NCI-H1694 (cell line): ENCODE measurements around the gene ALDH18A1.
"Not testable (repeated sequence)": the region's sequence is repeated elsewhere in the genome, so short reads cannot be mapped to it uniquely, and the experiment has no call there.

Experiments
- DNase-seq: peaks from one replicate; lab custom pipeline; 2025; lab: John Stamatoyannopoulos, UW

Gene ALDH18A1

DNA sequence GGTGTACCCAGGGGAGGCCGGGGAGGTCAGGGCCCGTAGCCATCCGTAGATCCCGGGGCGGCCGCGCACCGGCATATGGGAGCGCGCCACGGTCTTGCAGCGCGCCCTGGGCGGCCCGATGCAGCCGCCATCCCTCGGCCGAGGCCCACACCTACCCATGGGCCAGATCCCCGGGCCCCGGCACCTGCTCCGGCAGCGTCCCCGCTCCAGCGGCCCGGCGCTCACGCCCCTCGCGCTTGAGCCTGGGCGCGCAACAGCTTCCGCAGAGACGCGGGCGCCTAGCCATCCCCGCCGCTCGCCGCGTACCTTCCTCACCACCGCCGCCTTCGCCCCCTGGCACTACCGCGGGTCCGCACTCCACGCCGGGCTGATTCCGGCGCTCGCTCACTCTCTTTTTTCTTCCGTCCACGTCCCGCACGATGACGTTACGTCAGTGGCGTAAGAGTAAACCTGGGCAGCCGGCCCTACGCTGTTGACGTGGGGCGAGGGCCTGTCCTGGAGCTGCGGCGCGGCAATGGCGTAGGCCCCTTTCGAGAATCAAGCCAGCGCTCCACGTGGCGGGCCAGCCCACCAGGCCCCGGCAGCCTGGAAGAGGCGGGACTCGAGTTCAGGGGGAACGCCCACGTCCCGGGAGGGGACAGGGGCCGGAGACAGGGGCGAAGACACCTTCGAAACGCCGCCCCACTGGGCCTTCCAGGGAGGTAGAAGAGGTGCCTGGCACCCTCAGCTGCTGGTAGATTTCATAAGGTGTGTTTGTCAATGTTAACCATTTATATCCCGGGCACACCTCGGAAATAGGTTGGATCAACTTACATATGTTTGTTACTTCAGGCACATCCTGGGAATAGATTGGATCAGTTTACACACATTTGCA, at the start of gene ALDH18A1:
TSS of gene ALDH18A1 (minus strand) at position 421 of the 874 bp plus-strand sequence. CDS start 3,334 bp downstream, outside the sequence.
- peak; percentile 48 for DNase-seq

DNA sequence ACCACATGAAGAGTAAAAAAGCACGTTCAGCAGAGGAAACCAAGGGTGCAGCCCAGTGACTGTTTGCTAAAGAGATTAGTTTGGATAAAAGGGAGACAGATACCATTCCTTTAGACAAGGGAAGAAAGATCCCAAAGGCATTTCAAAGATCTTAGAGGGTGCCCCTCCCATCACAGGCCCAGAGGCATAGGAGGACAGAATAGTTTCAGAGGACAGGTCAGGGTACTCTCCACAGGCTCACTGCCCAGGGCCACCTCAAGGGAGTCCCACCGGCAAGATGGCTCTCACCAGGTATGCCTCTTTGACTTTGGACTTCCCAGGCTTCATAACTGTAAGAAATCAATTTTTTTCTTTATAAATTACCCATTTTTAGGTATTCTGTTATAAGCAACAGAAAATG, 41.9 kb upstream of the ALDH18A1 start:
- DNase-seq: no peak

DNA sequence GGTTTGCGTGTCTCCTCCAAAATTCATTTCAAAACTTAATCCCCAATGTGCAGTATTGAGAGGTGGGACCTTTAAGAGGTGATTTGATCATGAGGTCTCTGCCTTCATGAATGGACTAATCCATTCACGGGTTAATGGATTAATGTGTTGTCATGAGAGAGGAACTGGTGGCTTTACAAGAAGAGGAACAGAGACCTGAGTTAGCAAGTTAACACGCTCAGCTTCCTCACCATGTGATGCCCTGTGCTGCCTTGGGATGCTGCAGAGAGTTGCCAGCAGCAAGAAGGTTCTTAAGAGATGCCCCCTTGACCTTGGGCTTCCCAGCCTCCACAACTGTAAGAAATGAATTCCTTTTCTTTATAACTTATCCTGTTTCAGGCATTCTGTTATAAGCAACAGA, 40.9 kb upstream of the ALDH18A1 start:
- DNase-seq: no peak

DNA sequence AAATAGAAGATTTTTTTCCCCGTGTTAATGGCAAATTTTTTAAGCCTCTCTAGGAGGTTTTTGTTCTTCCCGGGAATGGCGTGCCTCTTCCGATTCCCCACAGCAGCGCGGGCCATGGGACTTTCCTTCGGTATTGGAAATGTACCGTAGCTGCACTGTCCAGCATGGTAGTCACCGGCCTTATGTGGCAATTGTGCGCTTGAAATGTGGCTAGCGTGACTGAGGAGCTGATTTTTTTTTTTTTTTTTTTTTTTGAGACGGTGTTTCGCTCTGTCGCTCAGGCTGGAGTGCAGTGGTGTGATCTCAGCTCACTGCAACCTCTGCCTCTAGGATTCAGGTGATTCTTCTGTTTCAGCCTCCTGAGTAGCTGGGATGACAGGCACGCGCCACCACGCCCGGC, 38.2 kb upstream of the ALDH18A1 start:
- no peak for DNase-seq

DNA sequence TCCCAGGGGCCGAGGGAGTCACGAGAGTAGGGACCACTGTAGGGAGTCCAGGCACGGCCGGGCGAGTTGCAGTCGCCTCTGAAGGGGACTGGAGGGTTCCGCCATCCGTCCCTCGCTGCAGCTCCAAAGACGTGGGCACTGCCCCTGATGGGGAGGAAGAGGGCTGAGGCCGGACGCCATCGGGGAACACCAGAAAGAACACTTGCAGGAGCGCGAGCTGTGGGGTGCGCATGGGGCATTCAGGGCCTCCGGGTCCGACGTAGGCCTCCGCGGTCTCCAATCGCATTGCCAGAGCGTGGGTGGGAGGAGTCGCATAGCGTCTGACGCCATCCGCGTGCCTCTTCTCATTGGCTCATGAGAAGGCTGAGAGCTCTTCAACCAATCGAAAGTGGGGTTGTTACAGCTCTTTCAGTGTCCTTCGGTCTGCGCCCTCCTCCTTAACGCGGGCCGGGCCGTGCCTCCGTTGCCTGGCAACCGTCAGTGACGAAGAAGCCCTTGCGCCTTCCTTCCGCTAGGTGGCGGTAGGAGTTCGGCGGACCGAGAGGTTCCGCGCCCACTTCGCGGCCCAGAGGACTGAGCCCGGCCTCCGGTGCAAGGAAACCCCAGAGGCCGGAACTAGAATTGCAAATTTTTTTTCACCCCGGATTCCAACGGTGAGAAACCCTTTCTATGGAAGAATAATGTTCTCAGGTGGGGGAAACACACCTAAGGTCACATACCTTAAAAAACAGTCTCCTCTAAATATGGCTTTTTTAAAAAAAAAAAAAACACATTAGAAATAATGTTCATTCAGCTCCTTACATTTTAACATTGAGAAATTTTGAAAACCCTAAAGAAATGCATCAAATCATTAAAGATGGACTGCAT, 37.4 kb upstream of the ALDH18A1 start, which contains the start of gene TCTN3:
TSS of gene TCTN3 (minus strand) at position 260 of the 867 bp plus-strand sequence. CDS start at position 232, 28 bp downstream.
- peak; percentile 98 for DNase-seq

DNA sequence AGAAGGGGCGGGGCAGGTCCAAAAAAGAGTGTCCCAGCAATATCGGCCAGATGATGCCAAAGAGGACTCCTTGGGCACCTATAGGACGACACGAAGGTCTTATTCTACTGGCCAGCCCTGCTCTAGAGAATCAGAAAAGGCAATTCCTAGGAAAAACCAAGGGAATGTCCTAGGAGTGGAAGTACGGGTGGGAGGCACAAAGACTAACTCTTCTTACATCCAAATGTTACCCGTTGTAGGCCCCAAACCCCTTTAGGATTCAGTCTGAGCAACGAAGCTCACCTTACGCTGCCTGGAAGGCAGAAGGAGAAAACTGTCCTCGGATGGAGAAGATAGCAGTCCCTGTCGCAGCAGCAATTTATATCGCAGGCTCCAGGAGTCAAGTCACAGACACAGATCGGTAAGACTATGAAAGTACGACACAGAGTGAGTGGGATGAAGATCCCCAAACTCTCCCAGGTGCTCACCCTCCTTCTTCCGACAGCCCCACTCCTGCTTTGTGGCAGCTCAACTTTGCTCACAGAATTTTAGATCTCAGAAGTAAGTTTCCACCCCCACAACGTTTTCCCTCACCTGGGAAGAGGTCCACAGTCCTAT, 36.7 kb upstream of the ALDH18A1 start:
- DNase-seq: no peak

DNA sequence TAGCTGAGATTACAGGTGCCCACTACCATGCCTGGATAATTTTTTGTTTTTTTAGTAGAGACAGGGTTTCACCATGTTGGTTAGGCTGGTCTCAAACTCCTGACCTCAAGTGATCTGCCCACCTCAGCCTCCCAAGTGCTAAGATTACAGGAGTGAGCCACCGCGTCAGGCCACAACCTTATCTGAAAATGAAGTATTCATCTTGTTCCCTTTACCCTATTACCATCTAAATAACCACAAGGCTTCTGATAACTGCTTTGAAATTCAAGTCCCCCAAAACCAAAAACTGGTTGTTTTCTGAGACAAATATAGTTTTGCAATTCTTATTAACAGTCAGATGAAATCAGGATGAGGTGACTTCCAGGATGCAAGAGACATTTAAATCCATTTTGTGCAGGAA, 34.8 kb upstream of the ALDH18A1 start:
- no peak for DNase-seq

DNA sequence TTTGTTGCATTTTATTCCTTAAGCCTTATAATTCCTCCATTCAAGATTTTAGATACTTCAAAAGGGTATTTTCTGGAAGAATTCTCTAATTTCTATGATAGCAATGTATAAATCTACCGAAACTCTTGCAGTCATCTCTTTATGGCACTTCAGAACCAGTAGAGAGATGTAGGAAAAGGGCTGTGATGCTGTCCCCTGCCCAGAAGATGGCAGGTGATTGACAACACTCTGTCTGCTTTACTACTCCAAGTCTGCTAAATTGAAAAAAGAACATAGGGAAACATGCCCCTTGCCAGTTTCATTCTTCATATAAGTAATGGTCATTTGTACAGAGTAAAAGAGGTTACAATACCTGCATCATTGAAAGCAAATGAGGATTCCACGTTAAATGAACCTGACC, 32.1 kb upstream of the ALDH18A1 start:
- DNase-seq: no peak

DNA sequence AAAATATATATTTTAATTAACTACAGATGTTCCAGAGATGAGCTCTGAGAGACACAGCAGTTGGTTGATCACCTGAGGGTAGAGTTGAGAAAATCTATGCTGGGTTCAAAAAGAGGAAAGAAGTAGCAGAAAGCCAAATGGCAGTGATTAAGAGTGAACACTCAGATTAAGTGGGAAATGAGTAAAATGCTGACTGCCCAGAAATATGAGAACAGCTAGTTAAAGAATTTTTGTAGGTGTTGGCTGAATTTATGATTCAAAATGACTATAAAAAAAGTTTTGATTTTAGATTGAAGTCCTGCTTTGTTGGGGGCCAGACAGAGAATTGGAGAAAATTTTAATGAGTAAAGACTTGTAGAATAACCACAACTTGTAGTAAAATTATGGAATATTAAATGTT, 27.5 kb upstream of the ALDH18A1 start:
- DNase-seq: no peak

DNA sequence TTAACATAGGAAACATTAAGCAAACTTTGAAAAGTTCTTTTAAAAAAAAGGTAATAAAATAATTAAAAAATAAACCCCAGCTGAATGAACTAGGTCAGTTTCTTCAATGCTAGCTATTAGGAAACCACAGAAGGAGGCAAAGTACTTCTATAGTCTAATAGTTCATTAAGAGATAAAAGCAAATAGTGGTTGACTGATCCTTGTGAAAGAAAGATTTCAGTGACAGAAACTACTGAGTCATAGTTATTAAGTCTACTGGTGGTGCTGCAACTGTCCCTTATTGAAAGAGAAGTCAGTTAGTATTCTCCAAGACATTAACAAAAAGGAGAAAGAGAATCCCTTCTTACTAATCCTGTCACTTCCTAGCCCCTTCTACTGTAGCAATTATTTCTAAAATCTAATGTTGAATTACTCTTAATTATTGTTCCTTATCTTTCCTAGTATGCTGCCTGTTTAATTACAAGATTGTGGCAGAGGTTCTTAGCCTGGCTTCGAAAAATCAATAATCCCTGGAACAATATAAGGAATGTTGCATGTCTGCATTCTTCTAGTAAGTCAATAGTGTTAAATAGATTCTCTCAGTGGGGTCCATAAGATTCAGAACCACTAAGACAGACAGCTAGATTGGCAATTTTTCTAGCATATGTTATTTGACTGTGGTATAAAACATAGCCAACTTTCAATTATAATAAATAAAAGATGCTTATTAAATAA, 19.0 kb upstream of the ALDH18A1 start:
- DNase-seq: no peak

DNA sequence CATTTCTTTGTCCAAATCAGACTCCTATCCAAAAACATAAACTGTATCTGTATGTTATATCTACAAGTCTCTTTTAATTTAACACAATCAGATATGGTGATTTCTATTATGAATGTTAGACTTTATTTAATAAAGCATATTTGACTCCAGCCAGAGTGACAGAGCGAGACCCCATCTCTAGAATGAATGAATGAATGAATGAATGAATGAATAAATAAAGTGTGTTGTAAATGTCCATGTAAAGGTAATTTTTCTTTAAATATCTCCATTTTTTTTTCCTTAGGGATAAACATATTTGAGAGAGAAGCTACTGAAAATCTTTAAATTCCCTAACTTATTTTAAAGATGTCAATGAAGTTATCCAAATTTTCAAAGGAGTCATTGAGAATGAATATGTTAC, 18.1 kb upstream of the ALDH18A1 start:
- DNase-seq: no peak

DNA sequence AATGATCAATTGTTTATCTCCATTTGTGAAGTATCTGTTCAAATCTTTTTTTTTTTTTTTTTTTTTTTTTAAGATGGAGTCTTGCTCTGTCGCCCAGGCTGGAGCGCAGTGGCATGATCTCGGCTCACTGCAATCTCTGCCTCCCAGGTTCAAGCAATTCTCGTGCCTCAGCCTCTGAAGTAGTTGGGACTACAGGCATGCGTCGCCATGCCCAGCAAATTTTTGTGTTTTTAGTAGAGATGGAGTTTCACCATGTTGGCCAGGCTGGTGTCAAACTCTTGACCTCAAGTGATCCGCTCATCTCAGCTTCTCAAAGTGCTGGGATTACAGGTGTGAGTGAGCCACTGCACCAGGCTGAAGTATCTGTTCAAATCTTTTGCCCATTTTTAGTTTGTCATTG, 16.1 kb upstream of the ALDH18A1 start:
- not testable (repeated sequence) for DNase-seq

DNA sequence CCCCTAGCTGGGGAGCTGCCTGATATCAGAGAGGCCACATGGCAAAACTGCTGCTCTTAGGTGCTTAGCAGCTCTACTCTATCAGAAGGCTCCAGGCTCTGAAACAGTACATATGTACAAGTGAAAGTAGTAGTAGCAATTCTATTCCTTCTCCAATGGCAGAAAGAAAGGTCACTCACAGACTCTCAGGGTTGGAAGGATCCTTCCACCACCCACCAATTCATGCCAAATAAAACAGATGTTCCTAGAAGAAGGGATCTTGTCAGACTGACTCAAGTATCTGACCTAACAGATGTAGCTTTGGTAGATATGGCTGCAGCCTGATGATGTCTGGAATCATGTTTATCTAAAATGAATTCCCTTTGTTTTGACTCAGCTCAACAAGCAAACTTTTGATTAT, 8.0 kb upstream of the ALDH18A1 start:
- no peak for DNase-seq

DNA sequence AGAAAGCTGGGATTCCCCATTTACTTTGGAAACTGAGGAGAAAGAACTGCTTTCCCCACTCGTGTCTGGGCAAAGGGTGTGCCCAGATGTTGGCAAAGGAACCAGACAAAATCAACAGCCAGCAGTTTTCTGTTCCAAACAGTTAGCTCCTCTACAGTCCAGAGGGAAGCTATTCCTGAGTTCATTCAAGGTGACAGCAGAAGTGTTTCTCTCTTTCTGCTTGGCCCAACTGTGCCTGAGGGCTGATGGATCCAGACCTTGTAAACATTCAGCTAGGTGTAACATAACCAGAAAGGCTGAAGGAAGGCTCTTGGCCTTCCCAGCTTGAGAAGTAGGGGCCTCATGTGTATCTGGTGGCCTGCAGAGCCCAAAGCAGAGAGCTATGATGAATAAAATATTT, 7.0 kb upstream of the ALDH18A1 start:
- no peak for DNase-seq

DNA sequence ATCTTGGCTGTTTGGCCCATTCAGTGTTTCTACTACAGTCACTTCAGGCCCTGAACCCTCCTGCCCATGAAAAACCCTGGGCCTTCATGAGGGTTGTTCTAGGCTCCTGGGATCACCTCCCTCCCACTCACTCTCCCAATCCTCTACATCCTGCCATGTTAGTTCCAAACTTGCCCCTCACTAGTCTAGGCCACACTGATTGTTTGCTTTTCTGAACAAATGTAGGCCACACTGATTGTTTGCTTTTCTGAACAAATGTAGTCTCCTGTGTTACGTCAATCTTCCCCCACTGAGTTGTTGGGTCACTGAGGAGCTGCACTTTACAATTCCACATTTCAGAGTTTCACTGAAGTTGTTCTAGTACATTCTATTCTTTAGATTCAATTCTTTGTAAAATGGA, 5.3 kb upstream of the ALDH18A1 start:
- no peak for DNase-seq

DNA sequence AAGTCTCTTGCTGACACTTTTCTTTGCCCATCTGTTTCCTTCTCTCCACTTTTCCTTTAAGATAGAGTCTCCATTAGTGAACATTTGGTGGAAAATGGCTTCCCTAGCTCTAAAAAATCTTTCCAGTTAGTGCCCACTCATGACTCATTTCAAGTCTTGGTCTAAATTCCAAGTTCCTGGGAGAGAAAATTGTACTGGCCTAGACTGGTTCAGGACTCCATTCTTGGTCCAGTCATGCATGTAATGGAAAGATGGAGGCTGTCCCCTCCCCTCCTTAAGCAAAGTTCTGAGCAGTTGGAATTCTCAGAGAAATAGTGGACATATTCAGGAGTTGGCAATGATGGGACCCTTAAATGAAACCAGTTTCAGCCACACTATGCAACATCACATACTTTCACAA, 3.8 kb upstream of the ALDH18A1 start:
- DNase-seq: no peak

DNA sequence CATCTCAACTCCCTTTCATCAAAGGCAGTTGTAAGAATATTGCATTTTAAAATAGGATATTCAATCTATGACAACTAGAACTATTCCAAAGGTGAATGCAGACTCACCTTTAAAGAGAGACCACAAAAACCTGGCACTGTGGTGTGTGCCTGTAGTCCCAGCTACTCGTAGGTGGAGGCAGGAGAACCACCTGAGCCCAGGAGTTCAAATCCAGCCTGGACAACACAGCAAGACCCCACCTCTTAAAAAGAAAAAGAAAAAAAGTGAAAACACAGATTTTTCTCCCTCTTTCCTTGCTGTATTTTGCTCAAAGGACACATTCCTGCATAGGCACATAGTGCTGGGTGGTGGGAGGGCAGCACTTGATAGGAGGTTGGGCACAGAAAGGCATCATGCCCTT, 739 bp upstream of the ALDH18A1 start:
- DNase-seq: no peak

DNA sequence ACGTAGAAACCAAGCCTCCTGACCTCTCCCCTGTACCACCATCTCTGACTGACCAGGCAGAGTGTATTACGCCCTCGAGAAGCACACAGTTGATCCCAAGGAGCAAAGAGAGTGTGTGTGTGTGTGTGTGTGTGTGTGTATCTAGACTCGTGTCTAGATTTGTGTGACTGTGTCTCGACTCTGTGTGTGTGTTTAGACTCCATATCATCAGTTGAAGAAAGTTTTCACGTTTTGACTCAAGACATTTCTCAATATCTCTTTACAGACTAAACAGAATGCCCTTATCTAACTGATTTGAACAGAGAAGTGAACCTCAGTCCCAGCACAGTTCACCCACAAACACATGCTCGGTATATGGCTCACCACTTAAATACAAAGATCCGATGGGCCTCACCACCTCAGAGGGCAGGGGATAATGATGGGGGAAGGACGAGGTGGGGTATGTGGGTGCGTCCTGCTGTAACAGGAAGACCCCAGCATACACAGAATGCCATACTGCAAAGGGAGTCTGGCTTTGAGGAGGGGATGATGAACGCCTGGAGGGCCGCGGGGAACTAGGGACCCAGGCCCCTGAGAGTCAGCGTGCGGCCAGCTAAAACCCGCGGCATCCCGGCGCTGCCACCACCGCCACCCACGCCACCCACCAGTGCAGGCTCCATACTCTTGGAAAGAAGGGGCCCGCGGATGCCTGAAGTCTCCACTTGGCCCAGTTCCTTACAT, 780 bp downstream of the ALDH18A1 start:
- DNase-seq: no peak

DNA sequence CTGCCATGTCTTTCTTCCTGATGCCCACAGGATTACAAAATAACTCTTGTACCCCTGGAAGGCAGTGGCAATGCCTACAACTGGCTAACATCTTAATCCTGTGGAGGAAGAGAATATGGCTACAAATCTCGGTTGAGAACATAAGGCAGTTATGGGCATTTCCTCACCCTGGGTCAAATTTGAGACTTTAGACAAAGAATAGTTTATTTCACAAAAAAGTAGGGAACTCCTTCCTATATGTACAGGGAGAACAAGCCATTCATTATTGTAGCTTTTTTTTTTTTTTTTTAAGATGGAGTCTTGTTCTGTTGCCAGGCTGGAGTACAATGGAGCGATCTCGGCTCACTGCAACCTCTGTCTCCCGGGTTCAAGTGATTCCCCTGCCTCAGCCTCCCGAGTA, 2.6 kb downstream of the ALDH18A1 start:
- DNase-seq: no peak

DNA sequence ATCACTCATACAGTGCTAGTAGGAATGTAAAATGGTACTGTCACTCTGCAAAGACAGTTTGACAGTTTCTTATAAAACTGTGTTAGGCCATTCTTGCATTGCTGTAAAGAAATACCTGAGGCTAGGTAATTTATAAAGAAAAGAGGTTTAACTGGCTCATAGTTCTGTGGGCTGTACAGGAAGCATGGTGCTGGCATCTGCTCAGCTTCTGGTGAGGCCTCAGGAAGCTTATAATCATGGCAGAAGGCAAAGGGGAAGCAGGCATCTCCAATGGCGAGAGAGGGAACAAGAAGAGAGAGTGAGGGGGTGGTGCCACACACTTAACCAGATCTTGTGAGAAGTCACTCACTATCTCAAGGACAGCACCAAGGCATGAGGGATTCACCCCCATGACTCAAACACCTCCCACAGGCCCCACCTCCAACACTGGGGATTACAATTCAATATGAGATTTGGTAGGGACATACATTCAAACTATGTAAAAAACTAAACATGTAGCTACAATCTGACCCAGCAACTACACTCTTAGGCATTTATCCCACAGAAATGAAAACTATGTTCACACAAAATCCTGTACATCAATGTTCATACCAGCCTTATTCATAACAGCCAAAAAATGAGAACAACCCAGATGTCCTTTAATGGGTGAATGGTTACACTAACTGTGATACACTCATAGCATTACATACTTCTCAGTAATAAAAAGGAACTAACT, 5.0 kb downstream of the ALDH18A1 start:
- no peak for DNase-seq

DNA sequence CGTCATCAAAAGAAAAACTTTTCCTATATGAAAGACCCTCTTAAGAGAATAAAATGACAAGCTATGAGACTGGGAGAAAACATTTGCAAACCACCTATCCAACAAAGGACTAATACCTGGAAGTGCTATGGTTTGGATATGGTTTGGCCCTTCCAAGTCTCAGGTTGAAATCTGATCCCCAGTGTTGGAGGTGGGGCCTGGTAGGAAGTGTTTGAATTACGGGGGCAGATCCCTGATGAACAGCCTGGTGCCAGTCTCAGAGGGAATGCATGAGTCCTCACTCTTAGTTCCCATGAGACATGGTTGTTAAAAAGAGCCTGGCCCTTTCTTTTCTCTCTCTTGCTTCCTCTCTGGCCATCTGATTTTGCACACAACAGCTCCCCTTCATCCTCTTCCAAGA, 6.3 kb downstream of the ALDH18A1 start:
- no peak for DNase-seq
